IMR-90 (cell line): Measurements from ENCODE around the gene KCNJ4. TPM values are rescaled to one million over a fixed set of nuclear protein-coding genes. Genes with fewer than 3 reads are reported as not detected.

Experiments used
- ATAC-seq: fragments of 200-7000 bp; cut with Tn5 transposase; 2 replicates; pipeline ENCODE4 v1.9.1; 2020; ENCODE audit warnings: low read depth, mild to moderate bottlenecking, moderate library complexity
- BruUV-seq: library from RNA; stranded (reverse); fragments of 400-500 nt; replicated peaks from 2 replicates; lab custom pipeline; 2021; lab: Mats Ljungman, UMichigan
- CTCF ChIA-PET: fragments of 300-600 bp; formaldehyde crosslinking; extraction: SDS; loops from one replicate; lab custom pipeline; 2021; ENCODE audit warnings: antibody characterized with exemption; lab: Yijun Ruan, JAX
- POLR2A ChIA-PET: fragments of 300-600 bp; sonication (Branson Sonifier 250); formaldehyde crosslinking; loops from one replicate; lab custom pipeline; 2022; ENCODE audit warnings: antibody characterized with exemption; ENCODE audit not compliant: unreplicated experiment; lab: Charles Lee
- DNase-seq: peaks from one replicate; pipeline ENCODE4 v3.0.0; 2013
- H2AFZ ChIP-seq: replicated peaks from 2 replicates; pipeline ENCODE3; 2013; ENCODE audit warnings: low read length, mild to moderate bottlenecking; ENCODE audit not compliant: poor library complexity
- H2AK5ac ChIP-seq: 2 replicates; pipeline ENCODE4 v1.6.1; 2013; ENCODE audit warnings: low read depth, low read length, inconsistent platforms
- H2AK9ac ChIP-seq: replicated peaks from 2 replicates; pipeline ENCODE3; 2013; ENCODE audit warnings: mild to moderate bottlenecking, low read depth, low read length, moderate library complexity; ENCODE audit not compliant: poor library complexity
- H2BK120ac ChIP-seq: 2 replicates; pipeline ENCODE4 v1.6.1; 2013; ENCODE audit warnings: low read depth, low read length, inconsistent platforms
- H2BK15ac ChIP-seq: 3 replicates; pipeline ENCODE4 v1.6.1; 2013; ENCODE audit warnings: low read depth, low read length, inconsistent platforms
- H2BK20ac ChIP-seq: 2 replicates; pipeline ENCODE4 v1.6.1; 2013; ENCODE audit warnings: low read depth, mild to moderate bottlenecking, inconsistent platforms, low read length, moderate library complexity
- H2BK5ac ChIP-seq: 2 replicates; pipeline ENCODE4 v1.6.1; 2013; ENCODE audit warnings: mild to moderate bottlenecking, low read depth, low read length, inconsistent platforms; ENCODE audit not compliant: poor library complexity, severe bottlenecking
- H3K14ac ChIP-seq: replicated peaks from 2 replicates; pipeline ENCODE4 v1.6.1; 2013; ENCODE audit warnings: low read depth, low read length, inconsistent platforms
- H3K18ac ChIP-seq: 2 replicates; pipeline ENCODE4 v1.6.1; 2013; ENCODE audit warnings: low read depth, low read length, control low read depth
- H3K23ac ChIP-seq: 2 replicates; pipeline ENCODE4 v1.6.1; 2013; ENCODE audit warnings: low read depth, low read length, inconsistent platforms
- H3K27ac ChIP-seq: 2 replicates; pipeline ENCODE4 v1.5.1; 2013; ENCODE audit warnings: mild to moderate bottlenecking, control low read depth, low read length; ENCODE audit not compliant: insufficient read depth
- H3K27me3 ChIP-seq: 2 replicates; pipeline ENCODE4 v1.6.1; 2013; ENCODE audit warnings: low read length; ENCODE audit not compliant: control insufficient read depth, insufficient read depth
- H3K36me3 ChIP-seq: 2 replicates; pipeline ENCODE4 v1.6.1; 2013; ENCODE audit warnings: low read length, mixed read lengths; ENCODE audit not compliant: control insufficient read depth, insufficient read depth
- H3K4ac ChIP-seq: 2 replicates; pipeline ENCODE4 v1.6.1; 2013; ENCODE audit warnings: low read depth, low read length, inconsistent platforms
- H3K4me1 ChIP-seq: 2 replicates; pipeline ENCODE4 v1.6.1; 2013; ENCODE audit warnings: low read length, mixed read lengths; ENCODE audit not compliant: control insufficient read depth, insufficient read depth
- H3K4me2 ChIP-seq: 2 replicates; pipeline ENCODE4 v1.6.1; 2013; ENCODE audit warnings: low read depth, mild to moderate bottlenecking, control low read depth, low read length, moderate library complexity
- H3K4me3 ChIP-seq: 2 replicates; pipeline ENCODE4 v1.5.1; 2013; ENCODE audit warnings: low read depth, mild to moderate bottlenecking, control low read depth, low read length, moderate library complexity; ENCODE audit not compliant: insufficient read depth
- H3K56ac ChIP-seq: 2 replicates; pipeline ENCODE4 v1.6.1; 2013; ENCODE audit warnings: low read length, inconsistent platforms; ENCODE audit not compliant: insufficient read depth; ENCODE audit errors: extremely low read depth
- H3K79me1 ChIP-seq, 2 experiments: 2 replicates each; pipeline ENCODE4 v1.6.1; 2013; ENCODE audit warnings: low read length in 2 of 2, inconsistent platforms in 1 of 2, low read depth in 1 of 2
- H3K9ac ChIP-seq: 2 replicates; pipeline ENCODE4 v1.6.1; 2013; ENCODE audit warnings: low read depth, low read length, control low read depth
- H3K9me1 ChIP-seq: 2 replicates; pipeline ENCODE4 v1.6.1; 2013; ENCODE audit warnings: low read length, inconsistent platforms; ENCODE audit not compliant: insufficient read depth
- H3K9me3 ChIP-seq: 2 replicates; pipeline ENCODE4 v1.6.1; 2013; ENCODE audit warnings: low read length; ENCODE audit not compliant: control insufficient read depth, insufficient read depth
- H4K20me1 ChIP-seq: 2 replicates; pipeline ENCODE4 v1.6.1; 2013; ENCODE audit warnings: low read length, inconsistent platforms; ENCODE audit not compliant: insufficient read depth
- H4K5ac ChIP-seq: 2 replicates; pipeline ENCODE4 v1.6.1; 2013; ENCODE audit warnings: mild to moderate bottlenecking, low read depth, low read length, control low read depth
- H4K8ac ChIP-seq, 2 experiments: 2 replicates each; pipeline ENCODE4 v1.6.1; 2013; ENCODE audit warnings: low read depth in 2 of 2, low read length in 2 of 2, control low read depth in 1 of 2, inconsistent platforms in 1 of 2
- H4K91ac ChIP-seq: 2 replicates; pipeline ENCODE4 v1.6.1; 2013; ENCODE audit warnings: low read depth, low read length, inconsistent platforms; ENCODE audit not compliant: insufficient read depth
- CHD1 ChIP-seq: IDR thresholded peaks from 2 replicates; pipeline ENCODE4 v1.6.1; 2012; ENCODE audit warnings: low read depth, low read length, improper control_type of control experiment
- MAZ ChIP-seq: IDR thresholded peaks from 2 replicates; pipeline ENCODE4 v1.6.1; 2012; ENCODE audit warnings: low read depth, mild to moderate bottlenecking, low read length, improper control_type of control experiment, moderate library complexity, borderline replicate concordance
- POLR2A ChIP-seq: IDR thresholded peaks from 2 replicates; pipeline ENCODE4 v1.6.1; 2012; ENCODE audit warnings: mild to moderate bottlenecking, low read depth, low read length
- WGBS, 2 experiments: methylation state at CpG; one replicate each; pipeline versions ENCODE4 v1.1.5 to v1.1.7; 2013; ENCODE audit warnings: missing lambda C conversion rate in 2 of 2; ENCODE audit not compliant: insufficient read length in 1 of 2; ENCODE audit errors: extremely low coverage in 2 of 2; 5-methylcytosine and 5-hydroxymethylcytosine counted together
- dilution Hi-C: fragments of 300-500 bp; cut with HindIII; formaldehyde crosslinking; loops from one replicate; pipeline ENCODE4 v1.14.3; 2018; ENCODE audit warnings: low sequenced_read_pairs; ENCODE audit not compliant: unreplicated experiment
- in situ Hi-C: fragments of 300-500 bp; cut with MboI; formaldehyde crosslinking; loops from 3 replicates; pipeline ENCODE4 v1.14.3; 2019; ENCODE audit warnings: low sequenced_read_pairs, inconsistent platforms, mixed read lengths
- intact Hi-C: fragments of 100-400 bp; cut with micrococcal nuclease; formaldehyde crosslinking; loops from 2 replicates; pipeline ENCODE4 v1.10.0; 2022
- polyA plus RNA-seq, 3 experiments: library from polyadenylated mRNA; depleted of rRNA; stranded (reverse); fragments of >200 nt; gene quantifications; 2 replicates each; pipeline ENCODE4 v1.2.3, GENCODE V29; 2012; ENCODE audit warnings: low replicate concordance in 1 of 3
- total RNA-seq: library from RNA; depleted of rRNA; stranded (reverse); fragments of >200 nt; gene quantifications from 2 replicates; pipeline ENCODE4 v1.2.3, GENCODE V29; 2012

The KCNJ4 gene
- total and polyA plus RNA-seq, 2 of the 4 experiments (the other 2 are of a cell fraction): not detected

- Histone ChIP-seq H2BK20ac (no peak overlapping the region), H3K18ac (no peak overlapping the region), H4K8ac (no peak overlapping the region), H2BK15ac (no peak overlapping the region), H2BK120ac (no peak overlapping the region), H3K4ac (no peak overlapping the region), H4K91ac (no peak overlapping the region), H3K9me1 (peaks cover 11% of the 10 kb centered on the region), H3K56ac (no peak overlapping the region), H3K4me2 (no peak overlapping the region), H3K36me3 (peaks cover 70% of the 10 kb centered on the region), H3K79me1 (peaks cover 15 to 55% of the 10 kb centered on the region in 2 experiments; a peak in 3 of 4 replicates), H3K14ac (no peak overlapping the region), H3K27ac (no peak overlapping the region), H3K9me3 (no peaks in the 10 kb centered on the region), H3K4me3 (no peak overlapping the region), H2AK5ac (no peak overlapping the region), H3K23ac (no peak overlapping the region), H2BK5ac (no peak overlapping the region), H3K9ac (no peak overlapping the region), H3K27me3 (no peaks in the 10 kb centered on the region), H4K5ac (no peak overlapping the region), H2AFZ (no peak overlapping the region), H2AK9ac (no peak overlapping the region), H4K20me1 (peaks cover 89% of the 10 kb centered on the region), H3K4me1 (peaks cover 15% of the 10 kb centered on the region)
- dilution Hi-C loops: no loop called here
- DNase-seq (no peak), ATAC-seq (no peak)
- in situ Hi-C loops: no loop called here
- no peak for TF ChIP-seq MAZ
- no peak for TF ChIP-seq POLR2A
- no peak for TF ChIP-seq CHD1
- intact Hi-C loops: no loop called here
- BruUV-seq: no TSS peak
- no CpG with 5 or more reads among the region's 3 CpGs for whole genome bisulfite sequencing, 2 experiments
- ChIA-PET CTCF (no interaction called here), POLR2A (no interaction called here)
Measured at GRCh38 chr22:38497869-38498268, 42.9 kb upstream of the KCNJ4 start.
